WTC11 (cell line): Measurements from ENCODE around the gene CCDC92.

Experiments used
- CREM ChIP-seq: sonication (generic); formaldehyde crosslinking; IDR thresholded peaks from 2 replicates; pipeline ENCODE4 v1.8.1; 2022; ENCODE audit warnings: mild to moderate bottlenecking, missing genetic modification reagents, moderate library complexity
- CTCF ChIP-seq: fragments of 200-600 bp; IDR thresholded peaks from 2 replicates; pipeline ENCODE4 v1.8.0; 2022; ENCODE audit warnings: antibody characterized with exemption
- ETV6 ChIP-seq: sonication (generic); formaldehyde crosslinking; IDR thresholded peaks from 2 replicates; pipeline ENCODE4 v1.8.1; 2022; ENCODE audit warnings: mild to moderate bottlenecking, missing genetic modification reagents
- ZNF263 ChIP-seq: sonication (generic); formaldehyde crosslinking; IDR thresholded peaks from 2 replicates; pipeline ENCODE4 v1.8.1; 2022; ENCODE audit warnings: low read depth, mild to moderate bottlenecking, moderate library complexity, missing genetic modification reagents

- TF ChIP-seq ETV6 (CRISPR knock-in tag) (no peak), CREM (CRISPR knock-in tag) (no peak), ZNF263 (CRISPR knock-in tag) (no peak), CTCF (no peak)
Observed at GRCh38 chr12:123908884-123909725, 63.5 kb downstream of the CCDC92 start.
